ENCODE results near the gene DPYD.

DPYD gene

DNA sequence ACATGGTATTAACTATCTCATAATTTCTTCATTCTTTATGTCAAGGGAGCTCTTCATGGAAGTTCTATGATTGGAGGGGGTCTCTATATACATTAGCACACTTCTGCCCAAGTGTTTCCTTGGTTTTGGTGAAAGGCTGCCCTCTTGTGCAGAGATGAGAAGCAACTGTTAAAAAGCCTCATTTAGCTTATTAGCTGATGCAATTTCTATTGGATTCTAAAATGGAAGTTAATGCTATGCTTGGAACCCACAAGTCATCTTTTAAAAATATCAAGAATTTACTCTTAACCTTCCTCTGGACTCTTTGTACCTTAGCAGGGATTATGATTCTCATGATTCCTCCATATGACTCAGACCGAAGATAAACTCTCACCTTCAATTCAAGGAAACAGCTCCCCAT, 870.3 kb downstream of the DPYD start:
- TF ChIP-seq, protein P1, sequence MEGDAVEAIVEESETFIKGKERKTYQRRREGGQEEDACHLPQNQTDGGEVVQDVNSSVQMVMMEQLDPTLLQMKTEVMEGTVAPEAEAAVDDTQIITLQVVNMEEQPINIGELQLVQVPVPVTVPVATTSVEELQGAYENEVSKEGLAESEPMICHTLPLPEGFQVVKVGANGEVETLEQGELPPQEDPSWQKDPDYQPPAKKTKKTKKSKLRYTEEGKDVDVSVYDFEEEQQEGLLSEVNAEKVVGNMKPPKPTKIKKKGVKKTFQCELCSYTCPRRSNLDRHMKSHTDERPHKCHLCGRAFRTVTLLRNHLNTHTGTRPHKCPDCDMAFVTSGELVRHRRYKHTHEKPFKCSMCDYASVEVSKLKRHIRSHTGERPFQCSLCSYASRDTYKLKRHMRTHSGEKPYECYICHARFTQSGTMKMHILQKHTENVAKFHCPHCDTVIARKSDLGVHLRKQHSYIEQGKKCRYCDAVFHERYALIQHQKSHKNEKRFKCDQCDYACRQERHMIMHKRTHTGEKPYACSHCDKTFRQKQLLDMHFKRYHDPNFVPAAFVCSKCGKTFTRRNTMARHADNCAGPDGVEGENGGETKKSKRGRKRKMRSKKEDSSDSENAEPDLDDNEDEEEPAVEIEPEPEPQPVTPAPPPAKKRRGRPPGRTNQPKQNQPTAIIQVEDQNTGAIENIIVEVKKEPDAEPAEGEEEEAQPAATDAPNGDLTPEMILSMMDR (IDR thresholded peaks at IDR 0.05; ENCODE audit: insufficient read depth, low read length, poor library complexity, severe bottlenecking): no peak

DNA sequence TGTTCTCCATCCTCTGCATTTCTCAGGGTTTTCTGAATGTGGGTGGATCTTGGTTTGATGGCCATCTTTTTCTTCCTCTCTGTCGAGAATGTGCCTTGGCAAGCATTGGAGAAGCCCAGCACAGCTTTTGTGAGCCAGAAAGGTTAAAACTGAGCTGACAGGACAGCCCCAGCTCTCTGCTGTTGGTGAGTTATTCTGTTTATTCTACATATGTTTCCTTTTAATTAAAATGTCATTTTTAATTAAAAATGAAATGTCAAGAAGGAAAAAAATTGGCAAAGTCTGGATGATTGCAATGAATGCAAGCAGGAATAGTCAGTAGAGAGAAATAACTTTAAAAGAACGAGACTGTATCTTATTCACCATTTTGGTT, 873.4 kb downstream of the DPYD start:
- Histone ChIP-seq H3K27me3 (replicated peaks; ENCODE audit: control insufficient read depth, insufficient read depth, low read length) (no peaks in the 10 kb centered on the region), H3K36me3 (ENCODE audit: control insufficient read depth, insufficient read depth, low read length) (no peaks in the 10 kb centered on the region), H3K4me3 (replicated peaks; ENCODE audit: low read depth, low read length) (no peak overlapping the region)
- DNase-seq (ENCODE audit: extremely low read depth, insufficient read length): no peak
- TF ChIP-seq, protein P1 (IDR thresholded peaks at IDR 0.05; ENCODE audit: insufficient read depth, low read length, poor library complexity, severe bottlenecking): no peak

More for the DNA sequence above, 870.3 kb downstream of the DPYD start:
- Histone ChIP-seq H3K36me3 (ENCODE audit: control insufficient read depth, insufficient read depth, low read length) (no peaks in the 10 kb centered on the region), H3K4me3 (replicated peaks; ENCODE audit: low read depth, low read length) (no peak overlapping the region), H3K27me3 (replicated peaks; ENCODE audit: control insufficient read depth, insufficient read depth, low read length) (no peaks in the 10 kb centered on the region)
- DNase-seq (ENCODE audit: extremely low read depth, insufficient read length): no peak

DNA sequence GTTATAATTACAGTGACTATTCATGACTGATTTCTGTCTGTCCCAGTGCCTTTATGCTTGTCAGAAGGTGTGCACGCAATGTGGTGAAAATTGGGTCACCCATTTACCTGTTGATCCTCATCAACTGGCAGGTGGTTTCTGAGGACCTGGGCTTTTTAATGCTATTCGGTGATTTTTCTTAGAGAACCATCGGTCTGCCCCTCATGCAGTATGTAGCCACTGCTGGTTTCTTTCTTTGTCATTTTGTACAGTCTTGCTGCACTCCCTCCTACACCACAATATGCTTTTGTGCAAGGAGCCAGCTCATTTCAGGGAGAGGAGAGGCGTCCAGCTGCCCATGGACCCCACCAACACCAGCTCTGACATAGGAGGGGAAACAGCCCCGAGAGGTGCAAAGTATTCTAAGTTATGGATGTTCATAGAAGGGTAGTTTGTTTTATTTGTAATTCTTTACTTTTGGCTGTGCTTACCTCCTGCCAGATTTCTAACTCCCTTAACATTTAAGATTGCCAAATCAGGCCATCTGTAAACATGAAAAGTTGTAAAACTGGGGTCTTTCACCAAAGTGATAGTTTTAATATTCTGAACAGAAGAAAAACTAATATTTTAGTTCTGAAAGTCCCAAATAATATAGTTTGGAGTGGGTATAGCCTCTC, 873.9 kb downstream of the DPYD start:
- H3K36me3 ChIP-seq (ENCODE audit: control insufficient read depth, insufficient read depth, low read length): no peaks in the 10 kb centered on the region
- H3K27me3 ChIP-seq (replicated peaks; ENCODE audit: control insufficient read depth, insufficient read depth, low read length): no peaks in the 10 kb centered on the region
- DNase-seq (ENCODE audit: extremely low read depth, insufficient read length): no peak
- TF ChIP-seq, protein P1 (IDR thresholded peaks at IDR 0.05; ENCODE audit: insufficient read depth, low read length, poor library complexity, severe bottlenecking): no peak
- H3K4me3 ChIP-seq (replicated peaks; ENCODE audit: low read depth, low read length): no peak overlapping the region

DNA sequence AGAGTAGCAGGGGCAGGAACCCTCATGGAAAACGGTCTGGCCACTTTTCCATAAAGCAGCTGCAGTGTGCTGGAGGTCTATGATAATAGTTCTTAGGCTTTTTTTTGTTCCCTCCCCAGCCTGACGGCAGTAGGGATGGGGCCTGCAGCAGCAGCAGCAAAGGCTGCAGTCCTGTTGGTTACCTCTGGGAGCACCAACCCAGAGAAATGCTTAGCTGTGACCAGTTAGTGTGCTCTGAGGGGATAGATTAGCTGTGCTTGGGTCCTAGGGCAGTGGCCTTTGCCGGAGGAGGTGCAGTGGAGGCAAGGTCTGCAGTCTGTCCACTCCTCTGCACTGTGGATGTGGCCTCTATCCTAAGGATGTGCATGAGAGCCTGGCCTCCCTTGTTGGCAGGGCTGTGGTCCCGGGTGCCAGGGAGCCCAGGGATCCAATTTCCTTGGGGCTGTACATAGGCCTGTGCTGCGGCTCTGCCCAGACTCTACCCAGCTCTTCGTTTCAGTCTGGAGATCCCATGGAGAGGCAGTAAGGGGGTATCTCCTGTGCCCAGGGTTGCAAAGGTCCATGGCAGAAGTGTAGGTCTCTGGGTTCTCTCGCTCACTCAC, 876.6 kb downstream of the DPYD start:
- Histone ChIP-seq H3K4me3 (replicated peaks; ENCODE audit: low read depth, low read length) (no peak overlapping the region), H3K36me3 (ENCODE audit: control insufficient read depth, insufficient read depth, low read length) (no peaks in the 10 kb centered on the region), H3K27me3 (replicated peaks; ENCODE audit: control insufficient read depth, insufficient read depth, low read length) (no peaks in the 10 kb centered on the region)
- TF ChIP-seq, protein P1 (IDR thresholded peaks at IDR 0.05; ENCODE audit: insufficient read depth, low read length, poor library complexity, severe bottlenecking): no peak
- no peak for DNase-seq (ENCODE audit: extremely low read depth, insufficient read length)

DNA sequence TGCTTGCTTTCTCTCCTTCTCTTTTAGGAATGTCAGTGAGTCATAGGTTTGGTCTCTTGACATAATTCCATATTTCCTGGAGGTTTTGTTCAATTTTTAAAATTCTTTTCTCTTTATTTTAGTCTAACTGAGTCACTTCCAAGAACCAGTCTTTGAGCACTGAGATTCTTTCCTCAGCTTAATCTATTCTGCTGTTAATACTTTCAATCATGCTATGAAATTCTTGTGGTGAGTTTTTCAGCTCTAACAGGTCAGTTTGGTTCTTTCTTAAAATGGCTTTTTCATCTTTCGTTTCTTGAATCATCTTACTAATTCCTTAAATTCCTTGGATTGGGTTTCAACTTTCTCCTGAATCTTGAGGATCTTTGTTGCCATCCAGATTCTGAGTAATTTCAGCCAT, 878.3 kb downstream of the DPYD start:
- no peak overlapping the region for H3K4me3 ChIP-seq (replicated peaks; ENCODE audit: low read depth, low read length)
- TF ChIP-seq, protein P1 (IDR thresholded peaks at IDR 0.05; ENCODE audit: insufficient read depth, low read length, poor library complexity, severe bottlenecking): no peak
- DNase-seq (ENCODE audit: extremely low read depth, insufficient read length): no peak
- H3K27me3 ChIP-seq (replicated peaks; ENCODE audit: control insufficient read depth, insufficient read depth, low read length): no peaks in the 10 kb centered on the region
- no peaks in the 10 kb centered on the region for H3K36me3 ChIP-seq (ENCODE audit: control insufficient read depth, insufficient read depth, low read length)
